ENCODE data around the gene KCNMA1. TPM values are rescaled to one million over a fixed set of nuclear protein-coding genes. Genes with fewer than 3 reads are reported as not detected.

Gene KCNMA1
- total RNA-seq, 1 experiment from 2014 or later = 143 TPM

DNA sequence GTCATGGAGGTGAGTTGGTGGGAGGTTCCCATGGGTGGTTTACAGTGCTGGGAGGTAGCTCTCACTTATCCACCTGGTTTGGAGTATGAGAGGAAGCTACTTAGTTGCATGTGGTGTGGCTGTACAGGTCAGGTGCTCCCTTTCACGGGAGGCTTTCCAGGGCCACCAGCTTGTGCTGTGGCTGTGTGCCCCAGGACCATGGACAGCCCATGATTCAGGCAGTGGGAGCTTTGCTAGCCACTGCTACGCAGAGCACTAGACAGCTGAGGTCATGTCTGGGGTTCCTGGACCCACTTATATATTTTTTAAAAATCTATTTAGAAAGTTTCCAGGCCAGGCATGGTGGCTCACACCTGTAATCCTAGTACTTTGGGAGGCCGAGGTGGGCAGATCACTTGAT lies 42.5 kb upstream of the KCNMA1 start:
- CTCF ChIA-PET = no interaction called here

DNA sequence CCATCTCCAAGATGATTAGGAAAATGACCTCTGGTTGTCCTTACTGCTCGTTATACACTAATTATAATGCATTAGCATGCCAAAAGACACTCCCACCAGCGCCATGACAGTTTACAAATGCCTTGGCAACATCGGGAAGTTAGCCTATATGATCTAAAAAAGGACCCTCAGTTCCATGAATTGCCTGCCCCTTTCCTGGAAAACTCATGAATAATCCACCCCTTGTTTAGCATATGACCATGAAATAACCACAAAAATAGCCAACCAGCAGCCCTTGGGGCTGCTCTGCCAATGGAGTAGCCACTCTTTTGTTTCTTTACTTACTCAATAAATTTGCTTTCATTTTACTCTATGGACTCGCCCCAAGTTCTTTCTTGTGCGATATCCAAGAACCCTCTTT lies 41.6 kb upstream of the KCNMA1 start:
- no peaks in the 10 kb centered on the region for H4K20me1 ChIP-seq (ENCODE audit: low read length)
- CTCF ChIA-PET = no interaction called here
- no peak overlapping the region for H2AFZ ChIP-seq (ENCODE audit: low read length)
- TF ChIP-seq EZH2 (IDR thresholded peaks at IDR 0.05; ENCODE audit: low read length, unreplicated experiment) (no peak), EZH2phosphoT487 (IDR thresholded peaks at IDR 0.05; ENCODE audit: borderline replicate concordance, low read length) (no peak)
- TF ChIP-seq, protein P1, sequence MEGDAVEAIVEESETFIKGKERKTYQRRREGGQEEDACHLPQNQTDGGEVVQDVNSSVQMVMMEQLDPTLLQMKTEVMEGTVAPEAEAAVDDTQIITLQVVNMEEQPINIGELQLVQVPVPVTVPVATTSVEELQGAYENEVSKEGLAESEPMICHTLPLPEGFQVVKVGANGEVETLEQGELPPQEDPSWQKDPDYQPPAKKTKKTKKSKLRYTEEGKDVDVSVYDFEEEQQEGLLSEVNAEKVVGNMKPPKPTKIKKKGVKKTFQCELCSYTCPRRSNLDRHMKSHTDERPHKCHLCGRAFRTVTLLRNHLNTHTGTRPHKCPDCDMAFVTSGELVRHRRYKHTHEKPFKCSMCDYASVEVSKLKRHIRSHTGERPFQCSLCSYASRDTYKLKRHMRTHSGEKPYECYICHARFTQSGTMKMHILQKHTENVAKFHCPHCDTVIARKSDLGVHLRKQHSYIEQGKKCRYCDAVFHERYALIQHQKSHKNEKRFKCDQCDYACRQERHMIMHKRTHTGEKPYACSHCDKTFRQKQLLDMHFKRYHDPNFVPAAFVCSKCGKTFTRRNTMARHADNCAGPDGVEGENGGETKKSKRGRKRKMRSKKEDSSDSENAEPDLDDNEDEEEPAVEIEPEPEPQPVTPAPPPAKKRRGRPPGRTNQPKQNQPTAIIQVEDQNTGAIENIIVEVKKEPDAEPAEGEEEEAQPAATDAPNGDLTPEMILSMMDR (conservative IDR thresholded peaks at IDR 0.05; ENCODE audit: low read depth, low read length) = no peak
- no peak for DNase-seq
- no peaks in the 10 kb centered on the region for H3K36me3 ChIP-seq (ENCODE audit: low read depth, low read length)
- H3K4me1 ChIP-seq (ENCODE audit: insufficient read depth, low read length) = peaks cover 6% of the 10 kb centered on the region; the same call in 1 of the 2 replicates
- POLR2A ChIA-PET (ENCODE audit: unreplicated experiment) = no interaction called here
- H3K27me3 ChIP-seq (ENCODE audit: low read length) = no peaks in the 10 kb centered on the region
- intact Hi-C loops (cut with micrococcal nuclease) = no loop called here
- no peaks in the 10 kb centered on the region for H3K79me2 ChIP-seq (ENCODE audit: low read length)
- H3K9me3 ChIP-seq (ENCODE audit: low read length) = no peaks in the 10 kb centered on the region
- no peaks in the 10 kb centered on the region for H3K9me2 ChIP-seq (replicated peaks; ENCODE audit: low read length)
- no peak overlapping the region for H3K4me3 ChIP-seq (ENCODE audit: low read length)
- no peaks in the 10 kb centered on the region for H3F3A ChIP-seq (ENCODE audit: low read length, unreplicated experiment)
- BruUV-seq (replicated peaks) = no TSS peak
- H3K4me2 ChIP-seq (ENCODE audit: low read length) = no peak overlapping the region
- no peak overlapping the region for H3K9ac ChIP-seq (ENCODE audit: low read length)
- ATAC-seq = no peak
- no peak overlapping the region for H3K27ac ChIP-seq (ENCODE audit: low read length)

More for the DNA sequence above, 42.5 kb upstream of the KCNMA1 start:
- Histone ChIP-seq H3K36me3 (ENCODE audit: low read depth, low read length) (no peaks in the 10 kb centered on the region), H3K79me2 (ENCODE audit: low read length) (no peaks in the 10 kb centered on the region), H2AFZ (ENCODE audit: low read length) (no peak overlapping the region), H3K9me3 (ENCODE audit: low read length) (no peaks in the 10 kb centered on the region), H3K27ac (ENCODE audit: low read length) (no peak overlapping the region), H3K9ac (ENCODE audit: low read length) (no peak overlapping the region), H3K9me2 (replicated peaks; ENCODE audit: low read length) (no peaks in the 10 kb centered on the region), H3K4me1 (ENCODE audit: insufficient read depth, low read length) (peaks cover 6% of the 10 kb centered on the region; the same call in 1 of the 2 replicates), H4K20me1 (ENCODE audit: low read length) (no peaks in the 10 kb centered on the region), H3K4me2 (ENCODE audit: low read length) (no peak overlapping the region), H3K4me3 (ENCODE audit: low read length) (no peak overlapping the region), H3F3A (ENCODE audit: low read length, unreplicated experiment) (no peaks in the 10 kb centered on the region), H3K27me3 (ENCODE audit: low read length) (no peaks in the 10 kb centered on the region)
- ATAC-seq (no peak), DNase-seq (no peak)
- TF ChIP-seq EZH2phosphoT487 (IDR thresholded peaks at IDR 0.05; ENCODE audit: borderline replicate concordance, low read length) (no peak), EZH2 (IDR thresholded peaks at IDR 0.05; ENCODE audit: low read length, unreplicated experiment) (no peak)
- TF ChIP-seq, protein P1 (conservative IDR thresholded peaks at IDR 0.05; ENCODE audit: low read depth, low read length) = no peak
- no TSS peak for BruUV-seq (replicated peaks)
- intact Hi-C loops (cut with micrococcal nuclease) = no loop called here
- POLR2A ChIA-PET (ENCODE audit: unreplicated experiment) = no interaction called here

DNA sequence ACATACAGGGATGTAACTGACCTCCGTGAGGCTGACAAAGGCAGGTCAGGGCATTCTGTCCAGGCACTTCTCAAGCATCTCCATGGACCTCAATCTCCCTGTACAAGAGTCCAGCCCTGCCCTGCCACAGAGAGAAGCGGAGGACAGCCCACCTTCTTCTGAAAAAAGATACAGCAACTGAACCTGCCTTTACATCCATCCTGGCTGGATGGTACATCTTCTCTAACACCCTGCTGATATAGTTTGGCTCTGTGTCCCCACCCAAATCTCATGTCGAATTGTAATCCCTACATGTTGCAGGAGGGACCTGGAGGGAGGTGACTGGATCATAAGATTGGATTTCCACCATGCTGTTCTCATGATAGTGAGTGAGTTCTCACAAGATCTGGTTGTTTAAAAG lies 40.5 kb upstream of the KCNMA1 start:
- Histone ChIP-seq H3K9me2 (replicated peaks; ENCODE audit: low read length) (no peaks in the 10 kb centered on the region), H3F3A (ENCODE audit: low read length, unreplicated experiment) (no peaks in the 10 kb centered on the region), H4K20me1 (ENCODE audit: low read length) (no peaks in the 10 kb centered on the region), H3K27me3 (ENCODE audit: low read length) (no peaks in the 10 kb centered on the region), H3K4me3 (ENCODE audit: low read length) (no peak overlapping the region), H3K4me1 (ENCODE audit: insufficient read depth, low read length) (peaks cover 11% of the 10 kb centered on the region; the same call in 1 of the 2 replicates), H3K36me3 (ENCODE audit: low read depth, low read length) (no peaks in the 10 kb centered on the region), H3K9ac (ENCODE audit: low read length) (no peak overlapping the region), H2AFZ (ENCODE audit: low read length) (no peak overlapping the region), H3K9me3 (ENCODE audit: low read length) (no peaks in the 10 kb centered on the region), H3K79me2 (ENCODE audit: low read length) (no peaks in the 10 kb centered on the region), H3K27ac (ENCODE audit: low read length) (no peak overlapping the region), H3K4me2 (ENCODE audit: low read length) (no peak overlapping the region)
- CTCF ChIA-PET = no interaction called here
- TF ChIP-seq, protein P1 (conservative IDR thresholded peaks at IDR 0.05; ENCODE audit: low read depth, low read length) = no peak
- no peak for TF ChIP-seq EZH2 (IDR thresholded peaks at IDR 0.05; ENCODE audit: low read length, unreplicated experiment)
- no peak for TF ChIP-seq EZH2phosphoT487 (IDR thresholded peaks at IDR 0.05; ENCODE audit: borderline replicate concordance, low read length)
- no TSS peak for BruUV-seq (replicated peaks)
- intact Hi-C loops (cut with micrococcal nuclease) = no loop called here
- POLR2A ChIA-PET (ENCODE audit: unreplicated experiment) = no interaction called here
- ATAC-seq (no peak), DNase-seq (no peak)

Measured in PC-3 (cell line).